Skeletal muscle cell (primary cell): ENCODE data around the gene CXXC1.
"Not testable (repeated sequence)": the region's sequence is repeated elsewhere in the genome, so short reads cannot be mapped to it uniquely, and the experiment has no call there.

ENCODE experiments used
- DNase-seq: peaks from one replicate; pipeline ENCODE4 v3.0.0-alpha.2; 2010; ENCODE audit warnings: low read depth
- H3K4me3 ChIP-seq: 2 replicates; pipeline ENCODE4 v1.5.1; 2011; ENCODE audit warnings: low read depth, mild to moderate bottlenecking, control low read depth, low read length, moderate library complexity

The CXXC1 gene

GRCh38 chr18:50287441-50288347 is at the start of gene CXXC1:
Gene CXXC1, minus strand, starts transcription at chr18:50287692. Its CDS starts 103 bp downstream, at chr18:50287589.
- peak within 1 kb of the TSS; percentile 93 for H3K4me3 ChIP-seq
- peak; percentile 99 for DNase-seq

GRCh38 chr18:50334546-50335152 is 47.2 kb upstream of the CXXC1 start:
- H3K4me3 ChIP-seq = no peak overlapping the region
- no peak for DNase-seq

- no peak overlapping the region for H3K4me3 ChIP-seq
- DNase-seq = no peak
Measured at GRCh38 chr18:50331691-50332090, 44.2 kb upstream of the CXXC1 start.

GRCh38 chr18:50330176-50330575 is 42.7 kb upstream of the CXXC1 start:
- DNase-seq = no peak
- H3K4me3 ChIP-seq = no peak overlapping the region

- no peak for DNase-seq
- H3K4me3 ChIP-seq = no peak overlapping the region
Measured at GRCh38 chr18:50327983-50328382, 40.5 kb upstream of the CXXC1 start.

- DNase-seq = no peak
- no peak overlapping the region for H3K4me3 ChIP-seq
Measured at GRCh38 chr18:50320719-50321118, 33.2 kb upstream of the CXXC1 start.

GRCh38 chr18:50315100-50315871 is 27.8 kb upstream of the CXXC1 start:
- no peak for DNase-seq
- no peak overlapping the region for H3K4me3 ChIP-seq

- DNase-seq = no peak
- H3K4me3 ChIP-seq = no peak overlapping the region
Measured at GRCh38 chr18:50313873-50314460, 26.5 kb upstream of the CXXC1 start.

- DNase-seq = no peak
- H3K4me3 ChIP-seq = no peak overlapping the region
Measured at GRCh38 chr18:50313031-50313607, 25.6 kb upstream of the CXXC1 start.

- H3K4me3 ChIP-seq = no peak overlapping the region
- DNase-seq = no peak
Measured at GRCh38 chr18:50312296-50313030, 25.0 kb upstream of the CXXC1 start.

- DNase-seq = no peak
- H3K4me3 ChIP-seq = no peak overlapping the region
Measured at GRCh38 chr18:50311650-50312049, 24.2 kb upstream of the CXXC1 start.

GRCh38 chr18:50310080-50310479 is 22.6 kb upstream of the CXXC1 start:
- no peak overlapping the region for H3K4me3 ChIP-seq
- DNase-seq = no peak

- not testable (repeated sequence) for DNase-seq, H3K4me3 ChIP-seq
Measured at GRCh38 chr18:50308851-50309250, 21.4 kb upstream of the CXXC1 start.

GRCh38 chr18:50307738-50308470 is 20.4 kb upstream of the CXXC1 start:
- peak; percentile 67 for DNase-seq
- H3K4me3 ChIP-seq = peak overlapping the region; percentile 58

GRCh38 chr18:50307400-50307737 is 19.9 kb upstream of the CXXC1 start:
- DNase-seq = no peak
- H3K4me3 ChIP-seq = peak overlapping the region; percentile 58

- DNase-seq = no peak
- peak overlapping the region; percentile 58 for H3K4me3 ChIP-seq
Measured at GRCh38 chr18:50306944-50307343, 19.5 kb upstream of the CXXC1 start.

GRCh38 chr18:50301074-50301473 is 13.6 kb upstream of the CXXC1 start:
- no peak overlapping the region for H3K4me3 ChIP-seq
- no peak for DNase-seq
